ENCODE results near the gene STAB2.
"Not testable (repeated sequence)": the region's sequence is repeated elsewhere in the genome, so short reads cannot be mapped to it uniquely, and the experiment has no call there.

STAB2 gene

GRCh38 chr12:103589517-103589916 lies 2.4 kb downstream of the STAB2 start:
- no peak for DNase-seq

DNA sequence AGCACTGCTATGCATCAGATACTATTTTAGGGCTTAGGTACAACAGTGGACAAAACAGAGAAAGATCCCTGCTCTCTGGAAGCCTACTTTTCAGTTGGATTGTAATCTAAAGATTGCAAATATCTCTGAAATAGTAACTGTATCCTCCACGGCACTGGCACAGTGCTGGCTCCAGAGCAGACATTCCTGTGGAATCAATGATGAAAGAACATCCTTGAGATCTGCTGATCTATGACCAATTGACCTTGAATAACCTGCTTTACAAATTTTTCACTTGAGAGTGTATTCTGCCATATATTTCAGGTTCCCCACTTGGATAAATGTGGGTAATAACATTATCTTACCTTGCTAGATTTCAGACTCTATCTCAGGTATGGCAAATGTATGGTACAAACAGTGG lies 3.2 kb downstream of the STAB2 start:
- DNase-seq: no peak

- no peak for DNase-seq
These were observed 9.9 kb downstream of the STAB2 start for GRCh38 chr12:103596981-103597380.

DNA sequence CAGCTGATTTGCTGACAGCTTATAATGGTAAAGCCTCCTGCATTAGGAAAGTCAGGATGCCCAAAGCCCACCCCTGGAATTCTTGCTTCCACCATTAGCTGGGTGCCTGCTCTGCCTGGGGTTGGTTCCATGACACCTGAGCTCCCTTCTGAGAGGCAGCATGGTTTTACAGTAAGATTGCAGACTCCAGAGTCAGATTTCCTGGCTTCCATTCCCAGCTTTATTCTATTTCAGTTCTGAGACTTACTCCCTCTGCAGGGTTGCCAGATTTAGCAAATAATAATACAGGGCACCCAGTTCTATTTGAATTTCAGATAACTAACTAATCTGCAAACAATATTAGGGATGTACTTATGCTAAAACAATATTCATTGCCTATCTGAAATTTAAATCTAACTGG lies 12.2 kb downstream of the STAB2 start:
- DNase-seq: no peak

- no peak for DNase-seq
These were observed 14.1 kb downstream of the STAB2 start for GRCh38 chr12:103600967-103601728.

- no peak for DNase-seq
These were observed 33.3 kb downstream of the STAB2 start for GRCh38 chr12:103620395-103620794.

DNA sequence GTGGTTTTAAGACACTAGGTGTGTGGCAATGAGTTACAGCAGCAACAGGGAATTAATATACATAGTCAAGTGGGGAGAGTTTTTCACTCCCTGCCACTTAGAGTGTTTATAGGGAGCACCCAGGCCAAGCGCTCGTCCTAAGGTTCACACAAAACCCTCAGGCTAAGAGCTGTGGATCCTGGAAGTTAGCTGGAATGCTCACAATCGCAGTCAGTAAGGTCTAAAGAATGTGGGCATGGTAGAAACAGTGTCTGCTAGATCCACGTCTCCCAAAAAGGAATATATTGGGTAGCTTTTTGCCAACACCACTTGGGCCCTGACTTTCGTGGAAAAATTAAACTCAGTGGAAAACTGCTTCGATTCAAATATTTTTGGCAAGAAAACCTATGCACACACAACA lies 36.6 kb downstream of the STAB2 start:
- DNase-seq: no peak

DNA sequence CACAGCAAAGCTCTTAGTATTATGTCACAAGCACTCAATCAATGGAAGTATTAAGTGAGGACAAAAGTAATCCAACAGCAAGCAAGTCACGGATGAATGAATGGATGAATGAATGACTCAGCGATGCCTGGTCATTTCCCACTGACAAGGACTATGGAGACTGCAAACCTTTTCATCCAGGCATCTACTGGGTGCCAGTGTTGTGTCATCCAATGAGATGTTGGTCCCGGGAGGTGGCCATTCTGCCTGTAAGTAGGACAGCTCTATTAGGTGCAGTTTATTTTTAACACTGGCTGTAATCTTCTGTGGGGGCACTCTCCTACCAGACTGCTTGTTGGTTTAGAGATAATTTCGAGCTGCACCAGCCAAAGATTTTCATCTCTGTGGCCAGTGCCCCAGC lies 39.4 kb downstream of the STAB2 start:
- DNase-seq: peak; percentile 47

GRCh38 chr12:103627189-103627855 lies 40.2 kb downstream of the STAB2 start:
- no peak for DNase-seq

DNA sequence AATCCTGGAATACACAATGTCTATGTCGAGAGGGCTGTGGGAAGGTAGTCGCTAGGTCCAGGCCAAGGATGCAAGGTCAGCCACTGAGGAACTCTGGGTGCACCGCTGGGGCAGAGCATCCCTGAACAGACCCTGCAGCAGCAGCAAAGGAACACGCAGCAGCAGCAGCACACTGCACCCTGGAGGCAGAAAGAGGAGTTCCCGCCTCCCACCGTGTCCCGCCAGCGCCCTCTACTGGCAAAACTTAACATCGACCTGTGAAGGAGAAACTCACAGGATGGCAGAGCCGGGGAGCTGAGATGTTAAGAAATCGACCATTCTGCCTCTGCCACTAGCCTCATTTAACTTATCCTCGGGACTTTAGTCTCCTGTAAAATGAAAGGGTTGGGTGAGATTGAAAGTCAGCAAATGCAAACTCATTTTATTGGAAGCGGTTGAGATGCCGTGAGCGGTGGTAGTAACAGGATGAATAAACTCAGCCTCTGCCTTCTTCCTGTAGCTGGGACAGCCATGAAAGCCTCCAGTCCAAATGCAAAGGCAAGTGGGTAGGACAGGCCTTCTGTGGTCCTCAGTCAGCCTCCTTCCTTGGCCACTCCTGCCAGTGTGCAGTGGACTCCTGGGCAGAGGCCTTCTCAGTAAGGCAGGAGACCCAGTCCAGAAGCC lies 45.6 kb downstream of the STAB2 start:
- peak; percentile 46 for DNase-seq

DNA sequence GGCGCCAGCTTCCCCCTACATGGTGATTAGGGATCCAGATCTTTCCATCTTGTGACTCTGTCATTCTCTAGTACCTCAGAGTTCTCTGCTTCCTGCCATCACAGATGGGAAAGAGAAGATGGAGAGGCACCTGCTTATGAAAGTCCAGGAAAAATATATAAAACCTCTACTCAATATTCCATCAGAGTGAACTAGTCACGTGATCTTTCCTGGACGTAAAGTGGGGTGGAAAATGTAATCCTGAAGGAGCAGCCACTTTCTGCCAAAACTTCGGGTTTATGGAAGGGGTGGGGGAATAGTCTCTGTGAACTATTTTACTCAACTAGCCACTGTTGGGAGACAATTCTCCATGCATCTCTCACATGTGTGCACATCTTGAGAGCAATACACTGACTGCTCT lies 47.7 kb downstream of the STAB2 start:
- DNase-seq: no peak

- no peak for DNase-seq
These were observed 48.3 kb downstream of the STAB2 start for GRCh38 chr12:103635419-103635818.

DNA sequence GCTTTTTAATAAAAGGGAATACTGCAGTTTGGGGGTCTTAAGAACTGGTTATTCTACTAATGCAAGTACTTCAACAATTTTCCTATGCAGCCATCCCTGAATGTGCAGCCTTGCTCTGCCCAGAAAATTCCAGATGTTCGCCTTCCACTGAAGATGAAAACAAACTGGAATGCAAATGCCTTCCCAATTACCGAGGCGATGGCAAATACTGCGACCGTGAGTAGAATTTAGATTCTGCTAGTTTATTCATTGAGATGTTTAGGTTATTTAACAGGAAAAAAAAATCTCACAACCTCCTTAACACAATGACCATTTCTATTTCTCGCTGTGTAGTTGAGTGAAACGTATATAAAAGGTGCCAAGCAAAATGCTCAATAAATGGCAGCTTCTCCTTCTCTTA lies 49.9 kb downstream of the STAB2 start:
- no peak for DNase-seq

GRCh38 chr12:103637429-103637828 lies 50.4 kb downstream of the STAB2 start:
- DNase-seq: no peak

DNA sequence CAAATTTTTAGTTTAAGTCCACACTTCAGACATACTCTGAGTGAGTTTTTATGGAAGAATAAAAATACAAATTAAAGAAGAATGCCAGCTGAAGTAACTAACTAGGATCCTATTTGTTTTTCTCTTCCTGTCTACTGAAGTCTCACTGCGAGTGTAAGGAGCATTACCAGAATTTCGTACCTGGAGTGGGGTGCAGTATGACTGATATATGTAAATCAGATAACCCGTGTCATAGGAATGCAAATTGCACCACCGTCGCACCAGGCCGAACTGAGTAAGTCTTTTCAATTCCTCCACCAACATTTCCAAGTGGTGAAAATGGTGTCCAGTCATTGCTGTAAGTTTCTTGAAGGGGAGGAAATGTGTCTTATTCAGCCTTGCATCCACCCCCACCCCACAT lies 52.9 kb downstream of the STAB2 start:
- DNase-seq: no peak

GRCh38 chr12:103640410-103640809 lies 53.3 kb downstream of the STAB2 start:
- no peak for DNase-seq

DNA sequence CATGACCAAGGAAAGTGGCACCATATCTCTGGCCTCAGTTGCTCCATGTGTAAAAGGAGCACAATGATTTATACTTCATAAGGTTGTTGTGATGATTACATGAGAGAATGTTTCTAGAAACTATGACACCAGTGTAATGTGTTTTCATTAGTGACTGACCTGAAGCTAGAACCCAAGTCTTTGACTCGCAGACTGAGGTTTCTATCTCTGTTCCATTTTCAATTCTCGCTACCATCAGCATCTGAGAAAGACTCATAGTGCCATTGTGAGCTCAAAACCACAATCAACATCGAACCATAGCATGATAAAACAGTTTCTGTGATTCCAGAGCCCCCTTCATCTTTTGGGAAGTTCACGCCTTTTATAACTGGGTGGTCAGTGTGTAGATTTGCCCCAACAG lies 53.8 kb downstream of the STAB2 start:
- DNase-seq: no peak

- no peak for DNase-seq
These were observed 55.3 kb downstream of the STAB2 start for GRCh38 chr12:103642240-103642864.

DNA sequence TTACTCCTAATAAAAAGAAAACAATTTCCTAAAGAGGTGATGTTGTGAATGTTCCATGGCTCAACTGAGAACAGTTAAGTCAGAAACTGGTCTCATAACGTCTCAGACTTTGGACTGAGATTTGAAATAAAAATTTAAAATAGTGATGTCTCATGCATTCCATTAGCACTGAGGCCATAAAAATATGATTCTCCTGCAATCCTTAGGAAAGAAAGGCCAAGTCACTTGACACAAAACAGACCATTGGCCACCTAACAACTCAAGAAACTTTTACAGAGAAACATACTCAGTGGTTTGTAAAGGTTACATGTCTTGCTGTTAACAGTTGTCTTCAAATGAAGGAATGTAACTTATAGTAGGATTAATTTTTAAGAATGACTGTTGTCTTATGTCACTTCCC lies 58.1 kb downstream of the STAB2 start:
- DNase-seq: no peak

- DNase-seq: no peak
These were observed 60.2 kb downstream of the STAB2 start for GRCh38 chr12:103647267-103647666.

- no peak for DNase-seq
These were observed 65.7 kb downstream of the STAB2 start for GRCh38 chr12:103652808-103653207.

DNA sequence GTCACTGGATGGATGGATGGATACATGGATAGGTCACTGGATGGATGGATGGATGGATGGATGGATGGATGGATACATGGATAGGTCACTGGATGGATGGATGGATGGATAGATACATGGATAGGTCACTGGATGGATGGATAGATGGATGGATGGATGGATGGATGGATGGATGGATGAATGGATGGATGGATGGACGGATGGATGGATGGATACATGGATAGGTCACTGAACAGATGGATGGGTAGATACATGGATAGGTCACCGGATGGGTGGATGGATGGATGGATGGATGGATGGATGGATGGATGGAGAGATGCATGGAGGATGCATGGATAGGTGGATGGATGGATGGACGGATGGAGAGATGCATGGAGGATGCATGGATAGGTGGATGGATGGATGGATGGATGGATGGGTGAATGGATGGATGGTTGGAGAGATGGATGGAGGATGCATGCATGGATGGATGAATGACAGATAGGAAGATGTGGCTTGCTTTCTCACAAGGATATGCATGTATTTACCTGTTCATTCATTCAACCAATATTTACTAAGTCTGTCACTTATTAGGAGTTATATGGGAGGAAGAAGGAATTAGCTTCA lies 66.6 kb downstream of the STAB2 start:
- DNase-seq: not testable (repeated sequence)

DNA sequence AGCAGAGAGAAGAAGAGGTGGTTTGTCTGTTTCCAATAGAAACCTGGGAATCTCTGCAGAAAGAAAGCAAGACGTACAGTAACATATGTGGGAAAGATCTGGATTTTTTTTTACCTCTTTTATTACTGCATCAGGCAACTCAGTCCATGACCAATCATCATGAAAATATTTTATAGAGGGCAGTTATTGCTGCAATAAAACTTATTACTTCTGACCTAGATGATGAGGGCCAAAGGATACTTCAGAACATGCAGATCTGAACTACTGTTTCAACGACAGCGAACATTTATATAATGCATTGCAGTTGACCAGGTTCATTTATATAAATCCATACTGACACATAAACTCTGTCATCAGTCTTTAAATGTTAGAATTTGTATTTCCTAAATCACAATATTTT lies 67.7 kb downstream of the STAB2 start:
- DNase-seq: no peak
